Measurements from ENCODE around the gene JMJD1C.

JMJD1C gene

GRCh38 chr10:63434866-63435854, 30.6 kb downstream of the JMJD1C start:
- no peak for DNase-seq (ENCODE audit: extremely low read depth, low read depth)
- TF ChIP-seq CTCF (IDR thresholded peaks at IDR 0.05; ENCODE audit: low read depth, low read length) = no peak

GRCh38 chr10:63431962-63432797, 33.6 kb downstream of the JMJD1C start:
- DNase-seq (ENCODE audit: extremely low read depth, low read depth) = no peak
- TF ChIP-seq CTCF (IDR thresholded peaks at IDR 0.05; ENCODE audit: low read depth, low read length) = no peak

- no peak for DNase-seq (ENCODE audit: extremely low read depth, low read depth)
- TF ChIP-seq CTCF (IDR thresholded peaks at IDR 0.05; ENCODE audit: low read depth, low read length) = no peak
Observed at GRCh38 chr10:63430999-63431356, 34.8 kb downstream of the JMJD1C start.

- TF ChIP-seq CTCF (IDR thresholded peaks at IDR 0.05; ENCODE audit: low read depth, low read length) = no peak
- no peak for DNase-seq (ENCODE audit: extremely low read depth, low read depth)
Observed at GRCh38 chr10:63430091-63430998, 35.4 kb downstream of the JMJD1C start.

GRCh38 chr10:63429281-63429680, 36.5 kb downstream of the JMJD1C start:
- no peak for DNase-seq (ENCODE audit: extremely low read depth, low read depth)

GRCh38 chr10:63427013-63427412, 38.8 kb downstream of the JMJD1C start:
- no peak for DNase-seq (ENCODE audit: extremely low read depth, low read depth)
- TF ChIP-seq CTCF (IDR thresholded peaks at IDR 0.05; ENCODE audit: low read depth, low read length) = no peak

More at GRCh38 chr10:63429281-63429680, 36.5 kb downstream of the JMJD1C start:
- no peak for TF ChIP-seq CTCF (IDR thresholded peaks at IDR 0.05; ENCODE audit: low read depth, low read length)

All from AG09319 (cell line).